Fibroblast of mammary gland (primary cell): Measurements from ENCODE around the gene FCSK.
A peak's percentile ranks its signal among the peaks of the same experiment; 100 is the strongest.
"Not testable (repeated sequence)": the region's sequence is repeated elsewhere in the genome, so short reads cannot be mapped to it uniquely, and the experiment has no call there.

Experiments
- DNase-seq: peaks from one replicate; pipeline ENCODE4 v3.0.0-alpha.2; 2010; ENCODE audit warnings: low read depth
- H3K4me3 ChIP-seq: 2 replicates; pipeline ENCODE4 v1.5.1; 2011; ENCODE audit warnings: low read depth, mild to moderate bottlenecking, low read length, moderate library complexity; ENCODE audit not compliant: control insufficient read depth
- CTCF ChIP-seq: conservative IDR thresholded peaks from 2 replicates; pipeline ENCODE4 v1.5.1; 2011; ENCODE audit warnings: low read depth, low read length, inconsistent platforms; ENCODE audit not compliant: control insufficient read depth, insufficient read depth

Gene FCSK

GRCh38 chr16:70454222-70455034 is at the start of gene FCSK:
FCSK (plus strand) TSS chr16:70454595; CDS start chr16:70463191, 8,596 bp downstream.
- H3K4me3 ChIP-seq: peak within 1 kb of the TSS; percentile 85
- DNase-seq: peak; percentile 63
- no peak for TF ChIP-seq CTCF

GRCh38 chr16:70406104-70406503 is 48.3 kb upstream of the FCSK start:
- H3K4me3 ChIP-seq, DNase-seq: not testable (repeated sequence)

- TF ChIP-seq CTCF: no peak
- H3K4me3 ChIP-seq: no peak overlapping the region
- no peak for DNase-seq
These were observed 46.6 kb upstream of the FCSK start for GRCh38 chr16:70407811-70408274.

GRCh38 chr16:70410734-70411133 is 43.7 kb upstream of the FCSK start:
- TF ChIP-seq CTCF: no peak
- H3K4me3 ChIP-seq: no peak overlapping the region
- DNase-seq: no peak

- TF ChIP-seq CTCF: no peak
- no peak overlapping the region for H3K4me3 ChIP-seq
- DNase-seq: no peak
These were observed 42.0 kb upstream of the FCSK start for GRCh38 chr16:70412385-70412784.

GRCh38 chr16:70413572-70413971 is 40.8 kb upstream of the FCSK start:
- not testable (repeated sequence) for DNase-seq, H3K4me3 ChIP-seq

GRCh38 chr16:70416748-70417616 is 37.4 kb upstream of the FCSK start:
- DNase-seq: no peak
- no peak for TF ChIP-seq CTCF
- no peak overlapping the region for H3K4me3 ChIP-seq

- no peak for TF ChIP-seq CTCF
- DNase-seq: no peak
These were observed 36.7 kb upstream of the FCSK start for GRCh38 chr16:70417661-70418060.

More at GRCh38 chr16:70417661-70418060, 36.7 kb upstream of the FCSK start:
- H3K4me3 ChIP-seq: no peak overlapping the region
